SH-SY5Y (cell line): Measurements from ENCODE around the gene SNRPD3.

ENCODE experiments used
- GATA2 ChIP-seq: IDR thresholded peaks from 2 replicates; pipeline ENCODE4 v1.6.1; 2011; ENCODE audit warnings: mild to moderate bottlenecking, low read depth, low read length
- GATA3 ChIP-seq: IDR thresholded peaks from 2 replicates; pipeline ENCODE4 v1.6.1; 2011; ENCODE audit warnings: low read depth, mild to moderate bottlenecking, low read length, moderate library complexity

- TF ChIP-seq GATA2 (no peak), GATA3 (no peak)
Observed at GRCh38 chr22:24593836-24594568, 38.2 kb downstream of the SNRPD3 start.
